Measurements from ENCODE around the gene INHBB.

INHBB gene

DNA sequence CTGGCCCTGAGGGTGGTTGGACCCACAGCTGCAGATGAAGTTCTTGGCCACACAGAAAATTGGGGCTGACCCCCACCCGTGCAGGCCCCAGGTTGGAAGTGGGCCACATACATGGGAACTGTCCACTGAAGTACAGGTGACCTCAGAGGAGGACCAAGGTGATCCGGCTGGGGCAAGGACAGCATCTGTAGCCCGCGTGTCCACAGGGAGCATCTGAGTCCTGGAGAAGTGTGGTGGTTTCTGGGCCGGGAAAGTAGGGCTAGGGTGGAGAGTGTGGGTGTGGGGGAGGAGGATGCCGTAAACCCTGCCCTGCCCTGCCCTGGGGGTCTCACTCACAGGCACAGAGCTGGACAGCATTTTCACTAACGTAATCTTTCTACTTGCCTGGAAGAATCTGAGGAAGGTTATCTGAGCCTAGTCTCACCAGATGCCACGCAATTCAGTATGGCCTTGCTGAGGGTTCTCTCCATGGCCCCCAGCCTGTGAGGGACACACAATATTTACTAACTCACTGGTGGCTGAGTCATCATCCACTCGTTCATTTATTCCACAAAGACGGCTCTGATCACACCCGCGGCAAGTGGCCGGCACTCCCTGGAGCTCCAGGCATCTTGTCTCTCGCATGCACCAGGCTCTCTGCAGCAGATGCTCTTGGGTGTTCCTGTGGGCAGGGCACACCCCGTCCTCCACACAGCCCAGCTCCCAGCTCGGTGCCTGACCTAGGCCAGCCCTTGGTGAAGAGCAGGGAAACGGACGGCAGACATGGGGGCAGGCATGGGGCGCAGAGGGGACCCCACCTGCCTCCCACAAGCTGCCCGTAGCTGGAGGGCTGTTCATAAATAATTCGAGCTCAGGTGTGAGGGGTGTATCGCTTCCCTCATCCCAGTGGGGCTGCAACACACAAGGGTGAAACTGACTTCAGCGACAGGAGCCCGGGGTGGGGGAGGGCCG is 51.2 kb downstream of the INHBB start:
- no peak for DNase-seq (ENCODE audit: low spot score)

DNA sequence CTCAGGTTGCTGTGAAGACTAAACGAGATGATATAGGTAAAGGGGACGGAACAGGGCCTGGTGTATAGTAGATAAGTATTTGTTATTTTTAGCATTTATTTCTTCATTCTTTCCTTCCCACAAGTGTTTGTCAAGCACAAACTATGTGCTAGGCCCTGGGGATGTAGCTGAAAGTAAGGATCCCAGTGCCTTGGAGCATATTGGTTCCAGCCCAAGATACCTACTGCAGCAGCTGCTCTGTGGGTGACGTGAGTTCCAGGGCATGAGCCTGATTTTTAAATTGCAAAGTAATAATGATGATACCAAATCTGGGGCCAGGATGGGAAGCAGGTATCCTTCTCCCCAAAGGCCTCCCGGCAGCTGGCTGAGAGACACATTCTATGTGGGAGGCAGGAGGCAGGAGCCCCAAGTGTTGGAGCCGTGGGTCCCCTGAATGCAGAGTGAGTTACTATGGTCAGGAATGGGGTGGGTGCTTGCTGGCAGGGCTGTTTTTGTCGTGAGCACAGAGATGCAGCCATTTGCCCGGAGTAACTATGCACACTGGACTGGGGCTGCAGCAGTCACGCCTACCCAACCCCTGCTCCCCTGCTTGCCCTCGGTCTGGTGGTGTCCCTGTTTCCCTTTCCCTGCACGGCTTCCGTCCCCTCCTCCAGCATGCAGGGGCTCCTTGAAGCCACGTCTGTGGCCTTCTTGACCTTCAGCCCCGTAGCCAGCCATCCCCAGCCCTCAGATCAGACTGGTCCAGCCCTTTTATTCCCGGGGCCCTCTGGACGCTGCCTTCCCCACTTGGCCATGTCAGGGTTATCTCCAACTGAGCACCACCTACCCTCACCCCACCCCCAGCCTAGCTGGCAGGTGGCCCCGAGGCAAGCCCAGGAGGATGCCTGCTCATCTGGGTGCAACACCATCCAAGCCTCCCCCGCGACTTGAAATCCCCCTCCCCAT is 52.4 kb downstream of the INHBB start:
- DNase-seq (ENCODE audit: low spot score) = no peak

DNA sequence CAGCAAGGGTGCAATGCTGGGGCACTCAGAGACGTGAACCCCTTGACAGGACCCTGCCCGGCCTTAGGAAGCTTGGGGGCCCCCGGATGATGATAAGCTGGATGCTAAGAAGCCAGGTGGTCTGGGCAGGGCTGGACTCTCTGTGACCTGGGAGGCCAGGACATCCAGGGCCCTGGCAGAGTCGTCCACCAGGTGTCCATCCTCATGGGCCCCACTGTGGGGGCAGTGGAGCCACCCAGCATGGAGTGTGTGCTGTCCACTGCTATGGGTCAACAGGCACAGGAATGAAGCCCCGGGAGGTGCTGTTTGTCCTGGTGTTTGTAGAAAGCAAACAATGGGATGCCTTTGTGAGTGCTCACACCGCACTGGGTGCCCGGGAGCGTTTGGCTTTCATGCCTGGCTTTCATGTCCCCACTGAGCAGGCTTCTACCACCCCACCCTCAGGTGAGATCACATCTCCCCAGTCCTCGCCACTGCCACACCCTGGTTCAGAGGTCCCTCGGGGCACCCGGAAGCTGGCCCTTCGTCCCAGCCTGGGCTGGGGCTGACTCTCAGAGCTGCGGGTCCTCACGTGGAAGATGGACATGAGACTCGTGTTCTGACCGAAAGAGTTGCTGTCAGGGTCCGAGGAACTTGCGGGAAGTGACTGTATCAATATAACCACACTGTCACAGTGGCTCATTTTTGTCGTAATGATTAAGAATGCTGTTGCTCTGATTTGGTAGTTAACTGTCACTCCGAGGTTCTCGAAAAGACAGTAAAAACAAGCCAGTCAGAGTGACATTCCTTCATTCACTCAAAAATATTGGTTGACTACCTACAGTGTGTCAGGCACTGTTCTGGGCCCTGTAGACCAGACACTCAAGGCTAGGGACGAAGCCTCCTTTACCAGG is 53.3 kb downstream of the INHBB start:
- no peak for DNase-seq (ENCODE audit: low spot score)

DNA sequence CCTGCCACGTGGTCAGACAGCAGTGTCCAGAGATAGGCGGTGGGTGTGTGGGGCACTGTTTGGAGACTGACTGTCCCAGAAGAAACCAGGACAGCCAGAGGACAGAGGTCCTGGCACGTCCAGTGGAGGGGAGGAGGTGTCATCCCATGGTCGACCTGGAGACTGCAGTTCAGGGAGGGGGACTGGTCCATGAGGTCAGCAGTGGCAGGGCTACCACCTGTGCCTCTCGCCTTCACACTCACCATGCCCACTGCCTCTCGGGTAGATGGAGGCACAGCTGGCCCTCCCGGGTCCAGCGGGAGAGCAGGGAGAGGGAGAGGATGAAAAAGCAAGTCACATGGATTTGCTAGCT is 53.9 kb downstream of the INHBB start:
- no peak for DNase-seq (ENCODE audit: low spot score)

DNA sequence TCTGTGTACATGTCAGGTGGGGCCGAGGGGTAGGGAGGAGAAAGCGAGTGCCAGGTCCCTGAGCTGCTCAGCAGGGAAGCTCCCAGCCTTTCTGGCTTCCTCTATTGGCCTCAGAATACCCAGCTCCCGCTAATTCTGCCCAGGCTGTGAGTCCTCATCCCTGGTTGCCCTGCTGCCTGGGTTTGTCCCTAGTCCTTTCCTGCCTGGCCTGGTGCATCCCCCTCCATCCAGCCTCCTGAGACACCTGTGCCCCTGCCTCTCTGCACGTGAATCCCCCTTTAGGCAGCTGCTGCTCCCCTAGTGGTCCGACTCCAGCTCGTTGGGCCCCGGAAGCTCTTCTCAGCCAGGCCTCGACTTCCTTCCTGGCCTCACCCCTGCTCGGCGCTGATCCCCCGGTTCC is 54.6 kb downstream of the INHBB start:
- DNase-seq (ENCODE audit: low spot score) = no peak
